Pancreas (tissue), 10 donors: ENCODE measurements around the gene DNAL4. TPM values are rescaled to one million over a fixed set of nuclear protein-coding genes. Genes with fewer than 3 reads are reported as not detected.

ENCODE experiments used
- ATAC-seq, 4 donors: fragments of 200-7000 bp; cut with Tn5 transposase; one replicate each; pipeline versions ENCODE4 v1.8.0 to v1.9.1; 2020; ENCODE audit warnings: mild to moderate bottlenecking in 4 of 4, moderate library complexity in 4 of 4
- DNase-seq, 6 donors: peaks; one replicate each; pipeline ENCODE4 v3.0.0-alpha.2; 2020
- FAIRE-seq: peaks from 2 replicates; lab custom pipeline; 2012; peaks lifted over from hg19 to GRCh38; lab: Jason Lieb, UNC
- H3K27ac ChIP-seq, 4 donors: fragments of 200-600 bp; sonication (generic); 1 replicate in 3 of 4; 2 replicates in 1 of 4; pipeline versions ENCODE4 v1.5.0 to v1.8.0; 2020
- H3K27me3 ChIP-seq, 4 donors: fragments of 200-600 bp; one replicate each; pipeline ENCODE4 v1.8.0; 2021
- H3K36me3 ChIP-seq, 3 donors: fragments of 200-600 bp; sonication (generic) in 1 of 3; one replicate each; pipeline versions ENCODE4 v1.5.0 to v1.8.0; 2020 to 2021
- H3K4me1 ChIP-seq, 3 donors: fragments of 200-600 bp; one replicate each; pipeline ENCODE4 v1.8.0; 2021
- H3K4me3 ChIP-seq, 4 donors: fragments of 200-600 bp; sonication (generic) in 2 of 4; one replicate each; pipeline versions ENCODE4 v1.5.0 to v1.8.0; 2020 to 2021
- H3K9me3 ChIP-seq, 4 donors: fragments of 200-600 bp; one replicate each; pipeline ENCODE4 v1.8.0; 2021
- CTCF ChIP-seq, 4 donors: fragments of 200-600 bp; sonication (generic) in 3 of 4; IDR thresholded peaks; one replicate each; pipeline versions ENCODE4 v1.5.0 to v1.8.0; 2021; ENCODE audit warnings: antibody characterized with exemption in 4 of 4
- WGBS, 2 donors: extraction: QIAGEN DNeasy Blood & Tissue Kit; methylation state at CpG; one replicate each; pipeline ENCODE4 v1.1.7; 2013; 5-methylcytosine and 5-hydroxymethylcytosine counted together
- intact Hi-C, 3 donors: fragments of 100-400 bp; cut with DNase I; formaldehyde crosslinking; loops; one replicate each; pipeline versions ENCODE4 v1.11.1 to v1.14.2; 2022
- polyA plus RNA-seq, 2 donors: library from polyadenylated mRNA; stranded (reverse); fragments of 200-250 nt; gene quantifications; one replicate each; pipeline ENCODE4 v1.2.3, GENCODE V29; 2013
- total RNA-seq, 6 donors: library from RNA; stranded (reverse); fragmentation: NEBNext Ultra II Directional in 4 of 6; extraction: Animal tissue kit (Norgen Biotek cat#: 25700) in 4 of 6; gene quantifications; one replicate each; pipeline versions ENCODE4 v1.2.1 to v1.2.4, GENCODE V29; 2021 to 2023
- donor health status: healthy with polysubstance abuse.
- donor health status: DM: no; HTN: no; CAD: no; lungs with moderate emphysema.
- donor health status: DM: no; HTN: no; CAD: no.
- donor health status: control.
- donor health status: control.
- donor health status: Bipolar disorder and iron deficiency.
- donor health status: DM: yes; HTN: yes; CAD: no.
- donor health status: DM: no; HTN: no; CAD: no.
- donor health status: DM: no; HTN: no; CAD: no.
- donor health status: DM: yes; HTN: yes; CAD: no.

Gene DNAL4
- total and polyA plus RNA-seq, 8 donors = 7.7 to 16.2 (median 11.1) TPM

- Histone ChIP-seq H3K4me3 (no peak overlapping the region), H3K9me3 (no peaks in the 10 kb centered on the region), H3K27me3 (no peaks in the 10 kb centered on the region), H3K36me3 (no peaks in the 10 kb centered on the region), H3K4me1 (no peaks in the 10 kb centered on the region), H3K27ac (no peak overlapping the region)
- TF ChIP-seq CTCF (IDR thresholded peaks at IDR 0.05) = no peak
- no peak for DNase-seq
- 77 to 84% methylated on average over 11 of the region's 11 CpGs for WGBS, 2 donors
- no peak for FAIRE-seq
- intact Hi-C loops = no loop called here
- ATAC-seq = no peak
These were observed 31.4 kb downstream of the DNAL4 start for GRCh38 chr22:38762551-38762983.

- ATAC-seq (no peak), DNase-seq (no peak), FAIRE-seq (no peak)
- no peaks in the 10 kb centered on the region for H3K36me3 ChIP-seq
- H3K27ac ChIP-seq = no peak overlapping the region
- intact Hi-C loops = no loop called here
- no peak for TF ChIP-seq CTCF (IDR thresholded peaks at IDR 0.05)
- H3K4me1 ChIP-seq = peaks cover 0 to 6% (median 0%) of the 10 kb centered on the region in 3 donors
- no peaks in the 10 kb centered on the region for H3K27me3 ChIP-seq
- H3K4me3 ChIP-seq = no peak overlapping the region
- no peaks in the 10 kb centered on the region for H3K9me3 ChIP-seq
- 53 to 57% methylated on average over 20 of the region's 20 CpGs for WGBS, 2 donors
These were observed 32.5 kb downstream of the DNAL4 start for GRCh38 chr22:38761202-38762162.

DNA sequence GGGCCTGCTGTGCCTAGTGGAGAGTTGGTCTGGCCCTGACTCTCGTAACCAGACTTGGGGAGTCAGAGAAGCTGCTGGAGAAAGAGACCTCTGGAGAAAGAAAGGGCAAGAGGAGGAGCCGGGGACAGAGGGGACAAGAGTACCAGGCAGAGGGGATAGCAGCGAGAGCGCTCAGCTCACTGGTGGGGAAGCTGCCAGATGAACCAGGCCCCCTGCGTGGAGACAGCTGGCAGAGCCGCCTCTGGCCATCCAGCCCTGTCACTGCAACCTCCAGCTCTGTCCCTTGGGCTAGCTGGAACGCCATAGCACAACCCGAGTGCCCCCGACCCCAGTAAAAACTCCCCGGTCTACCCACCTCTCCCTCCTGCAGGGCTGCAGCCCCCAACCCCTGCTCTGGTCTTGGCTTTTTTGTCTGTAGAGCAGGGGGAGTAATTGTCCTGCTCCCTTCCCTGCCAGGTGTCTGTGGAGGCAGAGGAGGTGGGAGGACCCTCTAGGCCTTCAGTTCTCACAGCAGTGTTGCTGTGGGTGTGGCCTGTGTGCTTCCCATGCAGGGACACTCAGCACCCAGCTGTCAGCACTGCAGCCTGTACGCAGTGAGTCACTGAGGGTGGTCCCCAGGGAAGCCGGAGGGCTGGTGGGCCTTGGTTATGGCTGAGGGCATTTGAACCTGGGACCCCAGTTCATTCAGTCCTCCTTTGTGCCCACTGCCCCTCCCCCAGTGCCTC lies 33.3 kb downstream of the DNAL4 start:
- Histone ChIP-seq H3K36me3 (no peaks in the 10 kb centered on the region), H3K27me3 (no peaks in the 10 kb centered on the region), H3K9me3 (no peaks in the 10 kb centered on the region), H3K4me1 (peaks cover 0 to 8% (median 0%) of the 10 kb centered on the region in 3 donors), H3K27ac (no peak overlapping the region), H3K4me3 (no peak overlapping the region)
- ATAC-seq (no peak), FAIRE-seq (no peak), DNase-seq (no peak)
- no peak for TF ChIP-seq CTCF (IDR thresholded peaks at IDR 0.05)
- 82 to 83% methylated on average over 12 of the region's 12 CpGs for WGBS, 2 donors
- intact Hi-C loops = no loop called here

DNA sequence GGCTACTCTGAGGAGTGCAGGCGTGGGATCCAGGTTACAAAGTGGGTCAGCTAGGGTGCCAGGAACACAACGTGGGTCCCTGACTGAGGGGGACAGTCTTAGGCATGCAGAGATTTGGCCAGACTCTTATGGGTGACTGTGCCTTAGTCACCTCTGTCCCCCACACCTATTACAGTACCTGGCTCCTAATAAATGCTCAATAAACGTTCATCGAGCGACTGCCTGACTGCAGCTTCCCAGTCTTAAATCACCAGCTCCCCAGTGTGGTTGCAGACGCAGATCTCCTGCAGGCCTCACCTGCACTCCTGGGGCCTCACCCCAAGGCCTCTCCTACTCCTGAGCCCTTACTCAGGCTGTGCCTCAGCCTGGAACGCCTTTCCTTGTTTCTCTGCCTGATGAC lies 34.9 kb downstream of the DNAL4 start:
- FAIRE-seq = no peak
- no peak for ATAC-seq
- Histone ChIP-seq H3K27me3 (no peaks in the 10 kb centered on the region), H3K4me1 (peaks cover 0 to 10% (median 0%) of the 10 kb centered on the region in 3 donors), H3K9me3 (no peaks in the 10 kb centered on the region), H3K27ac (no peak overlapping the region), H3K36me3 (no peaks in the 10 kb centered on the region), H3K4me3 (no peak overlapping the region)
- 82 to 87% methylated on average over 7 of the region's 7 CpGs for WGBS, 2 donors
- no peak for TF ChIP-seq CTCF (IDR thresholded peaks at IDR 0.05)
- DNase-seq = no peak
- intact Hi-C loops = no loop called here
